Cardiac muscle cell (in vitro differentiated cells and primary cell): Measurements from ENCODE around the gene CFAP54. TPM values are rescaled to one million over a fixed set of nuclear protein-coding genes. Genes with fewer than 3 reads are reported as not detected.

Experiments used
- DNase-seq, 2 donors: peaks; one replicate each; pipeline versions ENCODE4 v3.0.0 to v3.0.0-alpha.2; 2010 to 2017; ENCODE audit warnings: low read depth in 1 of 2, low spot score in 1 of 2
- H3K27ac ChIP-seq: fragments of 200-600 bp; sonication (generic); 2 replicates; pipeline ENCODE4 v1.5.1; 2016
- H3K27me3 ChIP-seq: fragments of 200-600 bp; sonication (generic); 2 replicates; pipeline ENCODE4 v1.6.0; 2016; ENCODE audit warnings: control low read depth
- H3K36me3 ChIP-seq: fragments of 200-600 bp; sonication (generic); 2 replicates; pipeline ENCODE4 v1.5.1; 2016; ENCODE audit warnings: control low read depth
- H3K4me1 ChIP-seq: fragments of 200-600 bp; sonication (generic); 2 replicates; pipeline ENCODE4 v1.8.1; 2017; ENCODE audit warnings: low read depth, mild to moderate bottlenecking, mixed run types
- H3K4me3 ChIP-seq: fragments of 200-600 bp; sonication (generic); 2 replicates; pipeline ENCODE4 v1.5.1; 2016; ENCODE audit warnings: mild to moderate bottlenecking
- H3K9me3 ChIP-seq: fragments of 200-600 bp; sonication (generic); 2 replicates; pipeline ENCODE4 v1.5.1; 2017; ENCODE audit warnings: low read depth, mild to moderate bottlenecking, control low read depth
- CTCF ChIP-seq: IDR thresholded peaks from 2 replicates; pipeline ENCODE4 v1.5.1; 2012; ENCODE audit warnings: low read depth, mild to moderate bottlenecking, low read length
- polyA plus RNA-seq: library from polyadenylated mRNA; unstranded; fragments of >200 nt; fragmentation: Nextera tagmentation; extraction: Ambion mirVana; gene quantifications from 2 replicates; pipeline ENCODE4 v1.2.1, GENCODE V29; 2016
- total RNA-seq: library from RNA; depleted of rRNA; stranded (reverse); fragments of >200 nt; gene quantifications from 2 replicates; pipeline ENCODE4 v1.2.3, GENCODE V29; 2016

Gene CFAP54
- total and polyA plus RNA-seq, 2 experiments from 2014 or later: 0.86 to 2.0 TPM

GRCh38 chr12:96866801-96867590 is 377.6 kb downstream of the CFAP54 start:
- H3K4me3 ChIP-seq: no peak overlapping the region
- no peaks in the 10 kb centered on the region for H3K9me3 ChIP-seq
- DNase-seq: no peak
- no peaks in the 10 kb centered on the region for H3K27me3 ChIP-seq
- H3K36me3 ChIP-seq: no peaks in the 10 kb centered on the region
- TF ChIP-seq CTCF: no peak
- H3K27ac ChIP-seq: no peak overlapping the region
- peaks cover 4% of the 10 kb centered on the region for H3K4me1 ChIP-seq

GRCh38 chr12:96870946-96871345 is 381.6 kb downstream of the CFAP54 start:
- DNase-seq: no peak
- H3K36me3 ChIP-seq: no peaks in the 10 kb centered on the region
- no peak for TF ChIP-seq CTCF

GRCh38 chr12:96872961-96873360 is 383.6 kb downstream of the CFAP54 start:
- Histone ChIP-seq H3K27ac (no peak overlapping the region), H3K4me1 (no peaks in the 10 kb centered on the region), H3K36me3 (no peaks in the 10 kb centered on the region), H3K27me3 (no peaks in the 10 kb centered on the region), H3K9me3 (no peaks in the 10 kb centered on the region), H3K4me3 (no peak overlapping the region)
- DNase-seq: no peak
- TF ChIP-seq CTCF: no peak

More at GRCh38 chr12:96870946-96871345, 381.6 kb downstream of the CFAP54 start:
- no peak overlapping the region for H3K27ac ChIP-seq
- no peak overlapping the region for H3K4me3 ChIP-seq
- no peaks in the 10 kb centered on the region for H3K9me3 ChIP-seq
- H3K27me3 ChIP-seq: no peaks in the 10 kb centered on the region
- H3K4me1 ChIP-seq: no peaks in the 10 kb centered on the region

GRCh38 chr12:96874211-96874610 is 384.8 kb downstream of the CFAP54 start:
- TF ChIP-seq CTCF: no peak
- Histone ChIP-seq H3K4me1 (no peaks in the 10 kb centered on the region), H3K9me3 (no peaks in the 10 kb centered on the region), H3K27me3 (no peaks in the 10 kb centered on the region), H3K36me3 (no peaks in the 10 kb centered on the region), H3K27ac (no peak overlapping the region), H3K4me3 (no peak overlapping the region)
- no peak for DNase-seq

- Histone ChIP-seq H3K36me3 (no peaks in the 10 kb centered on the region), H3K27me3 (no peaks in the 10 kb centered on the region), H3K4me3 (no peak overlapping the region), H3K9me3 (no peaks in the 10 kb centered on the region), H3K27ac (no peak overlapping the region), H3K4me1 (no peaks in the 10 kb centered on the region)
- DNase-seq: no peak
- no peak for TF ChIP-seq CTCF
Observed at GRCh38 chr12:96876966-96877365, 387.6 kb downstream of the CFAP54 start.
